ES-I3 (cell line): ENCODE measurements around the gene ISG15.

Experiments used
- H3K36me3 ChIP-seq: 2 replicates; pipeline ENCODE4 v1.6.1; 2013; ENCODE audit warnings: mild to moderate bottlenecking, low read length, control low read depth, moderate library complexity; ENCODE audit not compliant: insufficient read depth
- H3K4me1 ChIP-seq: 2 replicates; pipeline ENCODE4 v1.6.1; 2013; ENCODE audit warnings: mild to moderate bottlenecking, control low read depth, low read length; ENCODE audit not compliant: insufficient read depth
- H3K9ac ChIP-seq: 2 replicates; pipeline ENCODE4 v1.6.1; 2013; ENCODE audit warnings: low read depth, mild to moderate bottlenecking, low read length, moderate library complexity
- H3K9me3 ChIP-seq: 2 replicates; pipeline ENCODE4 v1.6.1; 2013; ENCODE audit warnings: mild to moderate bottlenecking, low read length, moderate library complexity; ENCODE audit not compliant: control insufficient read depth, insufficient read depth

Gene ISG15

DNA sequence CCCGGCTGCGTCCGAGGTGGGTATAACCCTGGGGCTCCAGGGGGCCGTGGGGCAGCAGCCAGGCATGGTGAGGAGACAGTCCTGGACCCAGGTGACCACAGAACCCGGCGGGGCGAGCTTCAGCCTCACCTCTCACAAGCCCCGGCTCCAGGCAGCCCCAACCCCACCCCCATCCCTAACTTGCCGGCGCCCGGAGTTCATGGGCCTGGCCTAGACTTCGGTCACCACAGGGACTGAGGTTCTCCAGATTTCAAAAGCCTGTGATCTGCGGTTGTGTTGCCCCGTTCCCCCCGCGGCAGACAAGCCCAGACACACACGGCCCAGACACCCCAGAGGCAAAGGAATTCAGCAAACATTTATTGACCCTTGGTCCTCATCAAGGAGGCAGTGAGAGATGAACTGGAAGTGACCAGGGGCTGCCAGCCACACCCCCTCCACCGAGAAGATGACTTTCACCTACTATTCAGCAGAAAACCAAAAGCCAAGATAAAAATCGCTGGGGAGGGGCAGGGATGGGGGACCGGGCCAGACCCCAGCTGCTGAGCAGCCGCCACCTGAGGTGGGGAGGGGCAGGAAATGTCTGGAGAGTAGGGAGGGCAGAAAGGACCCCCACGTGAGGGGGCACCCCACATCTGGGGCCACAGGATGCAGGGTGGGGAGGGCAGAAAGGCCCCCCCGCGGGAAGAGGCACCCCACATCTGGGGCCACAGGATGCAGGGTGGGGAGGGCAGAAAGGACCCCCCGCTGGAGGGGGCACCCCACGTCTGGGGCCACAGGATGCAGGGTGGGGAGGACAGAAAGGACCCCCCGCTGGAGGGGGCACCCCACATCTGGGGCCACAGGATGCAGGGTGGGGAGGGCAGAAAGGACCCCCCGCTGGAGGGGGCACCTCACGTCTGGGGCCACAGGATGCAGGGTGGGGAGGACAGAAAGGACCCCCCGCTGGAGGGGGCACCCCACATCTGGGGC lies 17.3 kb upstream of the ISG15 start:
- H3K36me3 ChIP-seq: no peaks in the 10 kb centered on the region
- no peaks in the 10 kb centered on the region for H3K9me3 ChIP-seq
- no peak overlapping the region for H3K9ac ChIP-seq
- peaks cover 6% of the 10 kb centered on the region; the same call in 1 of the 2 replicates for H3K4me1 ChIP-seq

DNA sequence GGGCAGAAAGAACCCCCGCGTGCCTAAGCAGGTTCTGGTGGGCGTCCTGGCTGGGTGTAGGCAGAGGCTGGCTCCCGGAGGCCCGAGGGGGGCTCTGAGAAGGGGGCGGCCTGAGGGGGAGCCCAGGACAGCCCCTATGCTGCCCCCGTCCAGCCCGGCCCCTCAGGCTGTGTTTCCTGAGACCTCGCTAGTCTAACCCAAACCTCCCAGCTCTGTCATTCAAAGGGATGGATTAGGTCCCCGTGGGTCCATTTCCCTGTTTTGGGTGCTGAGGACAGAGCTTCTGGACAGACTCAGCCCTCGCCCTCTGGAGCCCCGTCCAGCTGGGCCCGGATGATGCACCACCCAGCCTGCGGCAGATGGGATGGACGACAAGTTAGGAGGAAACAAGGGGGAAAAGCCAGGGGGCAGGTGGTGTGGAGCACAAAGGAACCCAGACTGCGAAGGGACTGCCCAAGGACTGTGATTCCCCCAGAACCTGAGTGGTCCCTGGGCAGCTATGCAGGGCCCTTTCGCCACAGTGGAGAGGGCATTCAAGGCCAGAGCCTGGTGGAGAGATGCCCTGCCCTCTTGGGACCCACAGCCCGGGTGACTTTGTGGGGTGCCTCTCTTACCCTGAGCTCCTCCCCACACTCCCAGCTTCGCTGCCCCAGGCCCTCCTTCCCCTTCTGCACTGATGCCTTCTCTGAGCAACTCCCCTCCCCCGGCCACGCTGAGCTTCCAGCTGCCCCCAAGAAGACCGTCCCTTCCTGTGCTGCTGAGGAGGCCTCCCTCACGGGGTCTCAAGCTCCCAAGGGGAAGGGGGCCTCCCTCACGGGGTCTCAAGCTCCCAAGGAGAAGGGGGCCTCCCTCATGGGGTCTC lies 16.2 kb upstream of the ISG15 start:
- Histone ChIP-seq H3K4me1 (peaks cover 6% of the 10 kb centered on the region; the same call in 1 of the 2 replicates), H3K36me3 (no peaks in the 10 kb centered on the region), H3K9ac (no peak overlapping the region; the same call in 1 of the 2 replicates), H3K9me3 (no peaks in the 10 kb centered on the region)

DNA sequence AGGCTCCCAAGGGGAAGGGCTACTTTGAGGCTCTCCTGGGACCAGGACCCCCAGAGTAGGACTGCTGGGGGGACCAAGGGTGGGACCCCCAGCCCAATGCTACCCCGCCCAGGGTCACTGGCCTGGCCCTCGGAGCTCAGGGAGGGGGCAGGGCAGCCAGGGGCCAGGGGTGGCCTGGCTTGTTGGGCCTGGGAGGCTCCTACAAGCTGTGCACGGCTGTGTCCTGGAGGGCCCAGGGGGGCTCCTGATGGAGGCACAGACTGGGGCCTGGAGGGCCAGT lies 15.6 kb upstream of the ISG15 start:
- no peaks in the 10 kb centered on the region for H3K9me3 ChIP-seq
- no peaks in the 10 kb centered on the region for H3K36me3 ChIP-seq
- H3K4me1 ChIP-seq: peaks cover 6% of the 10 kb centered on the region; the same call in 1 of the 2 replicates
- H3K9ac ChIP-seq: peak overlapping the region; percentile 48; the same call in 1 of the 2 replicates

DNA sequence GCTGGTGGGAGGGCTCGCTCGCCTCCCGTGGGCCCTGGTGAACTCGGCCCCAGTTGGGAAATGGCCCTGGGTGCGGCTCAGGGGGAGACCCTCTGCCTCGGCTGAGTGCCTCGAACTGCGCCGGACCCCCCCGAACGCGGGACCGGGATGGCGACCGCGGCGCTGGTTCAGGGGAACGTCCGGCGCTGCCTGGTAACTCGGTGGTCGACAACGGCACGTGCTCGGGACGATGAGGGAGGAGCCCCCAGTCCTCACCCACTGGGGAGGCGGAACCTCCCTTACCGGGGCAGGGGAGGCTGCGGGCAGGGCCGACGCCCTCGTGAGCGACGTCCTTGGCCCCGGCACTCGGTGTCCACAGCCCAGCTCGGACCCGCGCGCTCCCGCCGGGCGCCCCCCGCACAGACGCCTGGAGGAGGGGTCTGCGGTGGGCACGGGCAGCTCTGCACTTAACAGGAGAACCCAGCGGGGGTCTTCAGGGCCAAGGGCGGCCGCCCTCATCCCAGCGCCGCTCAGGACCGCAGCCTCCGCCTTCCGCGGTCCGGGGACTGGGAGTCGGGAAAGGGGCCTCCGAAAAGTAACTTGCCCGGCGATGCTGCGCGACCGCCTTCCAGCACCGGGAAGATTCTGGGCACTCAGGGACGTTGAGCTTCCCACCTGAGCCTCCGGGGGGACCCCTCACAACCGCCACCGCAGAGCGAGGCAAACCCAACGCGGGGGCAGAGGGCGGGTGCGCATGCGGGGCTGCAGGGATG lies 15.1 kb upstream of the ISG15 start:
- Histone ChIP-seq H3K9me3 (no peaks in the 10 kb centered on the region), H3K9ac (peak overlapping the region; percentile 48; the same call in 1 of the 2 replicates), H3K36me3 (no peaks in the 10 kb centered on the region), H3K4me1 (peaks cover 6% of the 10 kb centered on the region; the same call in 1 of the 2 replicates)

DNA sequence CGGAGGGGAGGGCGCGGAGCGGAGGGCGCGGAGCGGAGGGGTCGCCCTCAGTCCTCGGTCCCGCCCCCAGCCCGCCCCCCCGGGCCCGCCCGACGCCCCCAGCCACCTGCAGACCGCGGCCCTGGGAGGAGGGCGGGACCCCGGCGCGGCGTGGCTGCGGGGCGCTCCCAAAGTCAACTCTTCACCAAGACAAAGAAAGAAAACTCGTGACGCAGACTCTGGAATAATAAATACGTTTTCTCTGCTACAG lies 14.6 kb upstream of the ISG15 start:
- peaks cover 6% of the 10 kb centered on the region; the same call in 1 of the 2 replicates for H3K4me1 ChIP-seq
- H3K9ac ChIP-seq: peak overlapping the region; percentile 52; the same call in 1 of the 2 replicates
- no peaks in the 10 kb centered on the region for H3K9me3 ChIP-seq
- no peaks in the 10 kb centered on the region for H3K36me3 ChIP-seq

DNA sequence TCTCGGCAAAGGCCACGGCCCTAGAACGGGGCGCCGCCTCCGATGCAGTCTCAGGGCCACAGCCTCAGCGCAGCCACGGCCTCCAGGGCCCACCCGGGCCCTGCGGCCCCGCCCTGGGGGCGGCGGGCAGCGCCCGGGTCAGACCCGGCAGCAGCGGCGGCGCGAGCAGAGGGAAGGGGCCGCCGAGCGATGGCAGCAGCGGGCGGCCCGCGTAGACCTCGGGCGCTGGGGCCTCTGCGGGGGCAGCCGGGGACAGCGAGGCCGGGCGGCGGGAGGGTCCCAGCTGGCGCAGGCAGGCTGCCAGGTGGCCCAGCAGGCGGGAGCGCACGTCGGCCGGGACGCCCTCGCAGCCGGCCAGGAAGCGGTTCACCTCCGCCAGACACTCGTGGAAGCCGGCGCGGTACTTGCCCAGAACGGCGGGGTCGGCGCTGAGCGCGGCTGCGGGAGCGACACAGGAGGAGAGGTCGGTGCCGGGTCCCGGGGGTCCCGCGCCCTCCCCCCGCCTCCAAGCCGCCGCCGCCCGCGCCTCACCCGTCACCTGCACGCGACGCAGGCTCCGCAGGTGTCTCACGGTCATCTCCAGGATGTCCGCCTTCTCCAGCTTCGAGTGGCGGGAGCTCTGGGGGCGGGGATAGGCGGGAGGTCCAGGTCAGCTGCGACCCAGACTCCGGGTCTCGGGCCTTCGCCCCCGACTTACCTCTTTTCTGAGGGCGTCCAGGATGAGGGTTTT lies 14.1 kb upstream of the ISG15 start:
- H3K9ac ChIP-seq: peak overlapping the region; percentile 52
- H3K9me3 ChIP-seq: no peaks in the 10 kb centered on the region
- peaks cover 7% of the 10 kb centered on the region; the same call in 1 of the 2 replicates for H3K4me1 ChIP-seq
- no peaks in the 10 kb centered on the region for H3K36me3 ChIP-seq

DNA sequence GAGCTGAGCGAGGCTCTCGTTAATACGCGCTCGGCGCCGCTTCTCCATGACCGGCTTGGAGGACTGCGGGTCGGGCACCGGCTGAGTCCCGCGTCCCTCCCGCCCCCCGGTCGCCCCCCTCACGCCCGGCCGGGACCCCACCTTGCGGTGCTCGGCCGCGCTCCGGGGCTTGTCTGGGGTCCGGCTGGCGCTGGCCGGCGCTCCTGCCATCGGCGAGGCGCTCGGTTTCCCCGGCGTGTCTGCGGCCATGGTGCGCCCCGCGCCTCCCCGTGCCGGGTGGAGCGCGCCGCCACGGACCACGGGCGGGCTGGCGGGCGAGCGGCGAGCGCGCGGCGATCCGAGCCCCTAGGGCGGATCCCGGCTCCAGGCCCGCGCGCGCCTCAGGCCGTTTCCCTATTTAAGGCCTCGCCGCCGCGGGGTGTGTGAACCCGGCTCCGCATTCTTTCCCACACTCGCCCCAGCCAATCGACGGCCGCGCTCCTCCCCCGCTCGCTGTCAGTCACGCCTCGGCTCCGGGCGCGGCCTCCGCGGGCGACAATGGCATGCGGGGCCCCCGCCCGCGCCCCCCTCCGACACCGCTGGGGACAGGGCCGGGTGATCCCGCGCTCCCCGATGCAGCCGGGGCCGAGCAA lies 13.5 kb upstream of the ISG15 start, which contains the start of gene HES4:
Gene HES4, minus strand, starts transcription at position 373 of the 632 bp plus-strand sequence. Its CDS starts 124 bp downstream, at position 249.
- Histone ChIP-seq H3K36me3 (no peaks in the 10 kb centered on the region), H3K4me1 (peaks cover 14% of the 10 kb centered on the region; the same call in 1 of the 2 replicates), H3K9me3 (no peaks in the 10 kb centered on the region), H3K9ac (peak within 1 kb of the TSS; percentile 52)

DNA sequence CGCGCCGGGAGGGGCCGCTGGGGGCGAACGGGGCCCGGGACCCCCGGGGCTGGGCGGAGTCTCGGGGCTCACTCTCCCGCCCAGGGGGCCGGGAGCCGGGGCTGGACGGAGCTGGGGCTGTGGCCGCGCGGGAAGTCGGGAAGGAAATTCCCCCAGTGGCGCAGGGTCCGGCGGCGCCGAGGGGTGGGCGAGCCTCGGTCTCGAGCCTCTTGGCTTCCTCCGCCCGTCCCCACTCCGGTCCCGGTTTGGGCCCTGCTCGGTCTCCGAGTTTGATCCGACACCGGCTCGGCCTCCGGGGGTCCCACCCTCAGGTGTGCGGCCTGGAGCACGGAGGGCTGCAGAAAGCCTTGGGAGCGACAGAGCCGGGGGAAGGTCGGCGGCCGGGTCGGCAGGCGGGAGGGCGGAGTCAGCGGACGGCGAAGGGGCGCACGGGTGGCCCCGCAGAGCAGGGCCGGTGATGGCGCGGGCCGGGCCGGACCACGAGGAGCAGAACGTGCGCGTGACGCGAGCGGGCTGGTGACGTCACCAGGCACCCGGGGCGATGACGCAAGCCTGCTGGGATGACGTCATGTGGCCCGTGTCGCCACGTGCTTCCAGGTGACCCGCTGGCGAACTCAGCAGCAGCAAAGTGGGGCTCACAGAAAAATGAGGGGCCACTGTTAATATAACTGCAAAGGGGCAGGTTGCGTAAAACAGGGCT lies 12.8 kb upstream of the ISG15 start:
- peak overlapping the region; percentile 52 for H3K9ac ChIP-seq
- H3K4me1 ChIP-seq: peaks cover 20% of the 10 kb centered on the region
- H3K36me3 ChIP-seq: no peaks in the 10 kb centered on the region
- no peaks in the 10 kb centered on the region for H3K9me3 ChIP-seq

DNA sequence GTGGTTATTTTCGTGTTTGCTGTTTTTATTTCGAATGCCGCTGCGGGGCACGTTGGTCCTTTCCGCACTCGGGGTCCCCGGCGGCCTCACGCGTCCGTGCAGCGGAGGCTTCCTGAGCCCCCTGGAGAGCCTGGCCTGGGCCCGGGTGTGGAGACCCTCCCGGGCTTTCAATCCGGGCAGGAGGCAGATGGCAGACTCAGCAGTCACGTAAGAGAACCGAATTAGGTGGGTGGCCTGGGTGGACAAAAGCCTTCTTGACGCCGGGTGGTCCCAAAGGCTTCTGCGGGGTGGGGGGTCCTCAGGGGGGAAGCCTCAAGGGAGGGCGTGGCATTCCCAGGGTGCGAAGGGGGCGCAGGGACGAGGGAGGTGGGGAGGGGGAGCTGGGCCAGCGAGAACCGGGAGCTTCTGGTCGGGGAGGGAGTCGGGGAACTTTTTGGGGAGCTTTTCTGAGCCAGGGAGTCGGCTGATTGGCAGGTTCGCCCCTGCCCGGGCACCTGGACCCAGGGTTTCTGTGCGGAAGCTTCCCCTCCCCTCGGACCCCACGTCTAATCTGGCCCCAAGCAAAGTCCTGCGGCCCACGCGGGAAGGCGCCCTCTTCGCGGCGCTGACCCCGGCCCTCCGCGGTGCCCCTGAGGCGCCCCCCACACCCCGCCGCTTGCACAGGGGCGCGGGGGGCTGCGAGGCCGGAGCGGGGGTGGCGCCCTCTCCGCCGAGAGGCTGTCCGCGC lies 12.1 kb upstream of the ISG15 start:
- H3K4me1 ChIP-seq: peaks cover 27% of the 10 kb centered on the region
- H3K36me3 ChIP-seq: no peaks in the 10 kb centered on the region
- peak overlapping the region; percentile 52; the same call in 1 of the 2 replicates for H3K9ac ChIP-seq
- H3K9me3 ChIP-seq: no peaks in the 10 kb centered on the region

DNA sequence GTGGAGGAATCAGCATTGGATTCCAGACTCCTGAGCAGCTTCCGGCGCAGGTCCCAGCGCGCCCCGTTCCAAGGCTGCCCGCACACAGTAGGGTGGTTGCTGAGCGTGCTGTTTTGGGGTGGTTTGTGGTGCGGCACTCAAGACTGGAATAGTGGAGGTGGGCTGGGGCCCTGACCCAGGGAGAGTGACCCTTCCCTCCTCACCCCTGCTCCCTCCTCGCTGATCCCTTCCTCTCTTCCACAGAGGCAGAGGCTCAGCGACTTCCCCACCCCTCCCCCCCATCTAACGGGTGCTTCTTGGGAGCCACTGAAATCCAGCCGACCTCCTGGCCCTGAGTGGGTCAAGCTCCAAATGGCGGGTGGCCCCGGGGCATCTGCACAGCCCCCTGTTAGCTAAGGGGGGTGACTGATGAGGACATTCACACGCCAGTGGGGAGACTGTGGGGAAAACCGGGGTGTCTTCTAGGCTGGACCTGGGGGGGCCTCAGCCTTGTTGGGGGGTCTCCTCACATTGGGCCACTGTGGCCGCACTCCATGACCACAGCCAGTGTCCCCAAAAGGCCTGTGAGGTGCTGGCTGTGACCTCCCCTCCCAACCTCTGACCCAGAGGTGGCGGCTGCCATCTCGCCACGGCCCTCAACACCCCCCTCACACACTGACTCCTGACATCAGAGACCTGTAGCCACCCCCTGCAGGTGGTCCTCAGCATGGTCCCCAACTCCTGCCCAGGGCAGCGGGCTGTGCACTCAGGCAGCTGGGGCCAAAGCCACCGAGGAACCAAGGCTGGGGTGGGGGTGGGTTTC lies 9.5 kb upstream of the ISG15 start:
- H3K9me3 ChIP-seq: no peaks in the 10 kb centered on the region
- H3K9ac ChIP-seq: no peak overlapping the region
- H3K36me3 ChIP-seq: no peaks in the 10 kb centered on the region
- peaks cover 22% of the 10 kb centered on the region for H3K4me1 ChIP-seq

DNA sequence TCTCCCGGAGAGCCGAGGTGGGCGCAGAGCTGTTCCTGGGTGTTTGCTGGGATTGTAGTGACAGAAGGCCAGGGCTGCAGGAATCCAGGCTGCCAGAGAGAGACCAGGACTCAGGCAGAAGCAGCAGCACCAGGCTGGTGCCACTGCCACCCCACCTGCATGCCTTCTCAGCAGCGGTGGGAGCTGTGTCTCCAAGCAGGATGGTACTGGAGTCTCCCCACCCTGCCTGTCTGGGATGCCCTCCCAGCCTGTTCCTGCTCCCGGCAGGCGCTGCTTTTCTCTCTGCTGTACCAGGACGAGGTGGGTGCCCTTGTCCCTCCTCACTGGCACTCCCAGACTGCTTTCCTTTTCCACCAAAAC lies 8.9 kb upstream of the ISG15 start:
- Histone ChIP-seq H3K9ac (no peak overlapping the region), H3K4me1 (peaks cover 22% of the 10 kb centered on the region), H3K36me3 (no peaks in the 10 kb centered on the region), H3K9me3 (no peaks in the 10 kb centered on the region)
